Prostate gland (tissue), 2 donors: ENCODE data around the gene ETV5.

Source experiments
- POLR2A ChIP-seq: fragments of 450-650 bp; IDR thresholded peaks from one replicate; pipeline ENCODE4 v1.6.1; 2016; ENCODE audit warnings: antibody characterized with exemption, mild to moderate bottlenecking
- POLR2AphosphoS5 ChIP-seq: sonication (generic); formaldehyde crosslinking; IDR thresholded peaks from one replicate; pipeline ENCODE4 v1.6.1; 2017; ENCODE audit warnings: antibody characterized with exemption
- TF ChIP-seq, protein P1 (sequence below), 4 experiments: fragments of 200-600 bp in 2 of 4; fragments of 450-650 bp in 2 of 4; sonication (generic) in 2 of 4; IDR thresholded peaks; 1 replicate in 3 of 4; 2 replicates in 1 of 4; pipeline ENCODE4 v1.5.1; 2016 to 2019; ENCODE audit warnings: antibody characterized with exemption in 4 of 4, mild to moderate bottlenecking in 2 of 4, moderate library complexity in 2 of 4

DNA sequence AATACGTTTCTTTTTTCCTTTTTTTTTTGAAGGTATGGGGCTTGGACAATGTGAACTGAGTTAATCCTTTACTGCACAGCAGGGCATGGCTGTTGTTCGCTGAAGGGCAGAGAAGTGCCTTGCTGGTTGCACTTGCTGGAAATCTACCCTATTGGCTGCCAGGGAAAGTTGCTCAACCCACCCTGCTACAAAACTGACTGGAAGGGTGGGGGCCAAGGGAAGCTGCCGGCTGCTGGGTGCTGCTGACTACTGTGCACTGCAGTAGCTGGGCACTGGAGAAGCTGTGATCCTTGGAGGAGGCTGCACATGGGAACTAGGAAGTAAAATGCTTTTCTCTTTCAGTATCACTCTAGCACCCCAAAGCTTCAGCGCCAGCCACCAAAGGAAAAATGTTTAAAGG lies 70.5 kb downstream of the ETV5 start:
- TF ChIP-seq, protein P1, sequence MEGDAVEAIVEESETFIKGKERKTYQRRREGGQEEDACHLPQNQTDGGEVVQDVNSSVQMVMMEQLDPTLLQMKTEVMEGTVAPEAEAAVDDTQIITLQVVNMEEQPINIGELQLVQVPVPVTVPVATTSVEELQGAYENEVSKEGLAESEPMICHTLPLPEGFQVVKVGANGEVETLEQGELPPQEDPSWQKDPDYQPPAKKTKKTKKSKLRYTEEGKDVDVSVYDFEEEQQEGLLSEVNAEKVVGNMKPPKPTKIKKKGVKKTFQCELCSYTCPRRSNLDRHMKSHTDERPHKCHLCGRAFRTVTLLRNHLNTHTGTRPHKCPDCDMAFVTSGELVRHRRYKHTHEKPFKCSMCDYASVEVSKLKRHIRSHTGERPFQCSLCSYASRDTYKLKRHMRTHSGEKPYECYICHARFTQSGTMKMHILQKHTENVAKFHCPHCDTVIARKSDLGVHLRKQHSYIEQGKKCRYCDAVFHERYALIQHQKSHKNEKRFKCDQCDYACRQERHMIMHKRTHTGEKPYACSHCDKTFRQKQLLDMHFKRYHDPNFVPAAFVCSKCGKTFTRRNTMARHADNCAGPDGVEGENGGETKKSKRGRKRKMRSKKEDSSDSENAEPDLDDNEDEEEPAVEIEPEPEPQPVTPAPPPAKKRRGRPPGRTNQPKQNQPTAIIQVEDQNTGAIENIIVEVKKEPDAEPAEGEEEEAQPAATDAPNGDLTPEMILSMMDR (IDR thresholded peaks at IDR 0.05) = no peak
- no peak for TF ChIP-seq POLR2A
- no peak for TF ChIP-seq POLR2AphosphoS5
